MM.1S (cell line): Measurements from ENCODE around the gene MIPOL1.

Experiments
- EZH2phosphoT487 ChIP-seq: fragments of 300-600 bp; sonication (generic); IDR thresholded peaks from 2 replicates; pipeline ENCODE4 v1.6.1; 2018; ENCODE audit warnings: antibody characterized with exemption, low read length
- TF ChIP-seq, protein P1 (sequence below): fragments of 300-600 bp; sonication (generic); IDR thresholded peaks from 2 replicates; pipeline ENCODE4 v1.5.1; 2016; ENCODE audit warnings: antibody characterized with exemption, low read length, mixed read lengths

DNA sequence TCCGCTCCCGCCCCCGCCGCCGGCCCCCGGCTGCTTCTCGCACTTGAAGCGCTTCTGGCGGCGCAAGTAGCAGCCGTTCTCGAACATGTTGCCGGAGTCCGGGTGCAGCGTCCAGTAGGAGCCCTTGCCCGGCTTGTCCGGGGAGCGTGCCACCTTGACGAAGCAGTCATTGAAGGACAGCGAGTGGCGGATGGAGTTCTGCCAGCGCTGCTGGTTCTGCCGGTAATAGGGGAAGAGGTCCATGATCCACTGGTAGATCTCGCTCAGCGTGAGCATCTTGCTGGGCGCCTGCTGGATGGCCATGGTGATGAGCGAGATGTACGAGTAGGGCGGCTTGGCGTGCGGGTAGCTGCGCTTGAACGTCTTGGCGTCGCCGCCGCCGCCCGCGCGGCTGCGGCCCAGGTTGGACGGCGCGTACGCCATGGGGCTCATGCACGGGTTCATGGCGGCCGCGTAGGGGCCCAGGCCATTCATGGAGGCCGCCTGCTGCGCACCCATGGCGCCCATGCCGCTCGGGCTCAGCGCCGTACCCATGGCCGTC is 394.3 kb downstream of the MIPOL1 start:
- TF ChIP-seq, protein P1, sequence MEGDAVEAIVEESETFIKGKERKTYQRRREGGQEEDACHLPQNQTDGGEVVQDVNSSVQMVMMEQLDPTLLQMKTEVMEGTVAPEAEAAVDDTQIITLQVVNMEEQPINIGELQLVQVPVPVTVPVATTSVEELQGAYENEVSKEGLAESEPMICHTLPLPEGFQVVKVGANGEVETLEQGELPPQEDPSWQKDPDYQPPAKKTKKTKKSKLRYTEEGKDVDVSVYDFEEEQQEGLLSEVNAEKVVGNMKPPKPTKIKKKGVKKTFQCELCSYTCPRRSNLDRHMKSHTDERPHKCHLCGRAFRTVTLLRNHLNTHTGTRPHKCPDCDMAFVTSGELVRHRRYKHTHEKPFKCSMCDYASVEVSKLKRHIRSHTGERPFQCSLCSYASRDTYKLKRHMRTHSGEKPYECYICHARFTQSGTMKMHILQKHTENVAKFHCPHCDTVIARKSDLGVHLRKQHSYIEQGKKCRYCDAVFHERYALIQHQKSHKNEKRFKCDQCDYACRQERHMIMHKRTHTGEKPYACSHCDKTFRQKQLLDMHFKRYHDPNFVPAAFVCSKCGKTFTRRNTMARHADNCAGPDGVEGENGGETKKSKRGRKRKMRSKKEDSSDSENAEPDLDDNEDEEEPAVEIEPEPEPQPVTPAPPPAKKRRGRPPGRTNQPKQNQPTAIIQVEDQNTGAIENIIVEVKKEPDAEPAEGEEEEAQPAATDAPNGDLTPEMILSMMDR = no peak
- TF ChIP-seq EZH2phosphoT487 = no peak
